ENCODE measurements around the gene TOMM20. TPM values are rescaled to one million over a fixed set of nuclear protein-coding genes. Genes with fewer than 3 reads are reported as not detected.

Gene TOMM20
- total RNA-seq, 3 donors from 2014 or later (not counting 1 experiment from before 2014, with no cell fraction given), result 59.5 to 72.3 (median 60.2) TPM

DNA sequence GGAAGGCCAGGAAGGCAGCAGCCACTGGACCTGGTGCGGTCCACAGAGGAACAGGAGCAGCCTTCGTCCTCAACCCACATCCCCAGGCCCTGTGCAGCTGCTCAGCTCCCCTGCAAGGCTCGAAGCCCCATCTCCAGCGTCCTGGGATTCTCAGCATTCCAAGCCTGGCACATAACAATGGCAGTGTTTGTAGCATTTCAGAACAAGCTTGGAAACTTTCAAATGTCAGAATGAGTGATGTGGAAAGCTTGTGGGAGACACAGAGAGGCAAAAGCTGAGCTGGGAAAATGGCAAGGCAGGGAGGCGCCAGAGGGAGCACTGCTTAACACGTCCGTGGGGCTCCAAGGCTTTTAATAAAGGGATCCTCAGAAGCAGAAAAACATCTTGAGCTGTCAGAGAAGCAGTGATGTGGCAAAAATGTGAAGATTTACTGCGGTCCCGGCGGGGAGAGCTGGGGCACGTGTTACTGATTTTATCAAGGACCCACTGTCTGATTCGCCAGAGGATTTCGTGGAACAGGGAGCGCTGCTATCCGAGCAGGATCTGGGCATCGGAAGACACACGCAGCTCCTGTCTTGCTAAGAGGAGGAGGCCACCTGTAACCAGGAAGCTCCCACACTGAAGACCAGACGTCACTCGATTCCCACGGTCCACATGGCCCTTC lies 38.1 kb downstream of the TOMM20 start:
- no peak overlapping the region for H3K4me3 ChIP-seq (ENCODE audit: low read length)
- intact Hi-C loops (cut with micrococcal nuclease), result no loop called here
- Mint-ChIP-seq H3K9me3 (no peaks in the 10 kb centered on the region), H3K27me3 (ENCODE audit: low read depth in 2 of 2) (peaks cover 4 to 8% of the 10 kb centered on the region in 2 donors), H3K4me1 (peaks cover 7% of the 10 kb centered on the region in 2 donors), H3K27ac (no peak overlapping the region), H3K4me3 (no peak overlapping the region), H3K36me3 (no peaks in the 10 kb centered on the region)
- no peaks in the 10 kb centered on the region for H3K9me3 ChIP-seq (ENCODE audit: control insufficient read depth, insufficient read depth, low read length)
- ATAC-seq (no peak), DNase-seq (no peak)
- H3K27me3 ChIP-seq (ENCODE audit: control insufficient read depth, insufficient read depth, low read length), result no peaks in the 10 kb centered on the region
- no peaks in the 10 kb centered on the region for H3K36me3 ChIP-seq (ENCODE audit: control insufficient read depth, insufficient read depth, low read length)
- WGBS (ENCODE audit: insufficient coverage), result 44% methylated on average over 20 of the region's 20 CpGs
- peaks cover 8% of the 10 kb centered on the region for H3K4me1 ChIP-seq (ENCODE audit: control insufficient read depth, insufficient read depth, low read length)
- TF ChIP-seq CTCF (IDR thresholded peaks at IDR 0.05), result no peak
- no peak overlapping the region for H3K27ac ChIP-seq (ENCODE audit: low read length)

DNA sequence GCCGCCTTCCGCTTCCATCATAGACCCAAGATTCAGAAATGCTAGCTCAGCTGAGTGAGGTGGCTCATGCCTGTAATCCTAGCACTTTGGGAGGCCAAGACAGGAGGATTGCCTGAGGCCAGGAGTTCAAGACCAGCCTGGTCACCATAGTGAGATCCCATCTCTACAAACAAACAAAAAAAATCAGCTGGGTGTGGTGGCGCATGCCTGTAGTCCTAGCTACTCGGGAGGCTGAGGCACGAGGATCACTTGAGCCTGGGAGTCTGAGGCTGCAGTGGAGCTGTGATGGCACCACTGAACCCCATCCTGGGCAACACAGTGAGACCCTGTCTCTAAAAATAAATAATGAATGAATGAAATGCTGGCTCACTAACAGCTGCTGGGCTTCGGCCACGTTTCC lies 39.7 kb downstream of the TOMM20 start:
- Histone ChIP-seq H3K27ac (ENCODE audit: low read length) (no peak overlapping the region), H3K4me1 (ENCODE audit: control insufficient read depth, insufficient read depth, low read length) (peaks cover 8% of the 10 kb centered on the region), H3K4me3 (ENCODE audit: low read length) (no peak overlapping the region), H3K36me3 (ENCODE audit: control insufficient read depth, insufficient read depth, low read length) (no peaks in the 10 kb centered on the region), H3K9me3 (ENCODE audit: control insufficient read depth, insufficient read depth, low read length) (no peaks in the 10 kb centered on the region), H3K27me3 (ENCODE audit: control insufficient read depth, insufficient read depth, low read length) (no peaks in the 10 kb centered on the region)
- peaks cover 3 to 5% of the 10 kb centered on the region in 2 donors for H3K27me3 Mint-ChIP-seq (ENCODE audit: low read depth in 2 of 2)
- DNase-seq (no peak), ATAC-seq (no peak)
- intact Hi-C loops (cut with micrococcal nuclease), result no loop called here
- 94% methylated on average over 6 of the region's 7 CpGs for WGBS (ENCODE audit: insufficient coverage)
- H3K4me1 Mint-ChIP-seq, result peaks cover 5 to 6% of the 10 kb centered on the region in 2 donors
- no peaks in the 10 kb centered on the region for H3K36me3 Mint-ChIP-seq
- no peak overlapping the region for H3K27ac Mint-ChIP-seq
- H3K4me3 Mint-ChIP-seq, result no peak overlapping the region
- no peaks in the 10 kb centered on the region for H3K9me3 Mint-ChIP-seq
- no peak for TF ChIP-seq CTCF (IDR thresholded peaks at IDR 0.05)

- Histone ChIP-seq H3K4me3 (ENCODE audit: low read length) (no peak overlapping the region), H3K4me1 (ENCODE audit: control insufficient read depth, insufficient read depth, low read length) (peaks cover 8% of the 10 kb centered on the region), H3K27me3 (ENCODE audit: control insufficient read depth, insufficient read depth, low read length) (no peaks in the 10 kb centered on the region), H3K27ac (ENCODE audit: low read length) (no peak overlapping the region), H3K9me3 (ENCODE audit: control insufficient read depth, insufficient read depth, low read length) (no peaks in the 10 kb centered on the region), H3K36me3 (ENCODE audit: control insufficient read depth, insufficient read depth, low read length) (no peaks in the 10 kb centered on the region)
- Mint-ChIP-seq H3K27ac (no peak overlapping the region), H3K4me3 (no peak overlapping the region), H3K27me3 (ENCODE audit: low read depth in 2 of 2) (peaks cover 0 to under 1% of the 10 kb centered on the region in 2 donors), H3K36me3 (no peaks in the 10 kb centered on the region), H3K4me1 (peaks cover 5 to 6% of the 10 kb centered on the region in 2 donors), H3K9me3 (no peaks in the 10 kb centered on the region)
- intact Hi-C loops (cut with micrococcal nuclease), result no loop called here
- no peak for DNase-seq
- 78% methylated on average over 6 of the region's 6 CpGs for WGBS (ENCODE audit: insufficient coverage)
- no peak for ATAC-seq
- TF ChIP-seq CTCF (IDR thresholded peaks at IDR 0.05), result no peak
These were observed 40.2 kb downstream of the TOMM20 start for GRCh38 chr1:235088430-235088829.

DNA sequence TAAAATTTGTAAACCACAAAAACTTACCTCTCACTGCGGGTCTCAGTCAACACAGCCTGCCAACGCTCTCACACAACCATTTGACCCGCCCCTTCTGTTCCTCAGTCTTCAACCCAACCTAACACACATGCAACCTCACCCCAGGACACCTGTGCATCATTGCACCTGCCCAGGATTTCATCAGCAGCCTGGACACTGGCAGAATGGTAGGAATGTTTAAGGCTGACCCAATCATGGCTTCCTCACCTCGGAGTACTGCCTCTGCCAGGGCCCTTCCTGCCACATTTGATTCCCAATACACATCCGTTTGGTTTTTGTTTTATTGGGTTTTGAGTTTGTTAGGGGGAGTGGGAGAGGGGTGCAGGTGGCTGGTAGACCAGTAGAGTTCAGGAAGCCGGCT lies 40.7 kb downstream of the TOMM20 start:
- 75% methylated on average over 6 of the region's 6 CpGs for WGBS (ENCODE audit: insufficient coverage)
- no peaks in the 10 kb centered on the region for H3K9me3 ChIP-seq (ENCODE audit: control insufficient read depth, insufficient read depth, low read length)

More for the DNA sequence above, 40.7 kb downstream of the TOMM20 start:
- Mint-ChIP-seq H3K4me1 (peaks cover 9 to 10% of the 10 kb centered on the region in 2 donors), H3K27ac (no peak overlapping the region), H3K36me3 (no peaks in the 10 kb centered on the region), H3K9me3 (no peaks in the 10 kb centered on the region), H3K27me3 (ENCODE audit: low read depth in 2 of 2) (no peaks in the 10 kb centered on the region), H3K4me3 (no peak overlapping the region)
- Histone ChIP-seq H3K4me1 (ENCODE audit: control insufficient read depth, insufficient read depth, low read length) (peaks cover 11% of the 10 kb centered on the region), H3K4me3 (ENCODE audit: low read length) (no peak overlapping the region), H3K27ac (ENCODE audit: low read length) (no peak overlapping the region), H3K36me3 (ENCODE audit: control insufficient read depth, insufficient read depth, low read length) (no peaks in the 10 kb centered on the region), H3K27me3 (ENCODE audit: control insufficient read depth, insufficient read depth, low read length) (no peaks in the 10 kb centered on the region)
- ATAC-seq (no peak), DNase-seq (no peak)
- intact Hi-C loops (cut with micrococcal nuclease), result no loop called here
- TF ChIP-seq CTCF (IDR thresholded peaks at IDR 0.05), result no peak
